RCC 7860 (cell line): Measurements from ENCODE around the gene TSPEAR.
"Not testable (repeated sequence)": the region's sequence is repeated elsewhere in the genome, so short reads cannot be mapped to it uniquely, and the experiment has no call there.

ENCODE experiments used
- DNase-seq: peaks from one replicate; pipeline ENCODE4 v3.0.0-alpha.2; 2015; ENCODE audit warnings: low spot score
- FAIRE-seq: peaks from 2 replicates; lab custom pipeline; 2012; peaks lifted over from hg19 to GRCh38; lab: Jason Lieb, UNC

The TSPEAR gene

DNA sequence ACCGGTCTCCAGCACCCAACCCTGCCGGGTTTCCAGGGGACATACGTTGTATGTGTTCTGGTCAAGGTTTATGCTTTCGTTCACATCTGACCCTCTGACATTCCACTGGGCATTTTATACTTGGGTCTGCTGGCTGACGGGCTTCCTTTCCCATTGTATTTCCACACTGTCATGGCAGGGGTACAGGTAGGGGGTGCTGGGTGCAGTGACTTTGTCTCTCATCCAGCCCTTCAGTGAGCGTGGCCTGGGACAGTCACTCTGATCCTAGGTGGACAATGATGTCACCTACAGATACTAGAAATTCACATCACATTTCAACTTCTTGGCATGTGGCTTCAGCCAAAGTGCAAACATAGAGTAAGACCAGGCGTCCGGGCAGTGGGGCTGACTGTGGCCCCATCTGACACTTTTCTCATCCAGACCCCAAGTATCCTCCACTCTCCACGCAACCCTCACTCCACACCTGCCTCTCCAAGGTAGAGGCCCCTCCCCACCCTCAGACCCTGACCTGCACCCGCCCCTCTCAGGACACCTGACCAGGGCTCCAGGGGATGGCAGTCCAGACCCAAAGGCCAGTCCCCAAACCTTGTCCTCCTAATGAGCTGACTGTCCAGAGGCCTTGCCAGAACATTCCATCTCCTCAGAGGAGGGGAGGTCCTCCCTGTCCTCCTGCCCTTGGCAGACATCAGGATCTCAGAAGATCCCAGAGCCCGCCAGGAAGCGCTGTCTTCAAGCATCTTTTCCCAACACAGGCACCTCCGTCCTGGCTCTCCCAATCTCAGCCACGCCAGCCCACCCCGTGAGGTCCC is 75.0 kb downstream of the TSPEAR start:
- FAIRE-seq (no peak), DNase-seq (no peak)

DNA sequence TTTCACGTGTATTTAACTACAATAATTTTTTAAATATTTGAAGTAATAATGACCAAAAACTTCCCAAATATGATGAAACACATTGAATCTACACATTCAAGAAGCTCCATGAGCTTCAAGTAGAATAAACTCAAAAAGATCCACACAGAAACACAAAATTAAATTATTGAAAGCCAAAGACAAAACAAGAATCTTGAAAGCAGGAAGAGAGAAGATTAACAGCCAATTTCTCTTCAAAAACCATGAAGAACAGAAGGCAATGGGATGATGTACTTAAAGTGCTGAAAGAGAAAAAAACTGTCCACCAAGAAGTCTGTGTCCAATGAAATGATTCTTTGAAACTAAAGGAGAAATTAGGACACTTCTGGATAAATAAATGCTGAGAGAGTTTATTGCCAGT is 79.3 kb downstream of the TSPEAR start:
- FAIRE-seq = no peak
- no peak for DNase-seq

DNA sequence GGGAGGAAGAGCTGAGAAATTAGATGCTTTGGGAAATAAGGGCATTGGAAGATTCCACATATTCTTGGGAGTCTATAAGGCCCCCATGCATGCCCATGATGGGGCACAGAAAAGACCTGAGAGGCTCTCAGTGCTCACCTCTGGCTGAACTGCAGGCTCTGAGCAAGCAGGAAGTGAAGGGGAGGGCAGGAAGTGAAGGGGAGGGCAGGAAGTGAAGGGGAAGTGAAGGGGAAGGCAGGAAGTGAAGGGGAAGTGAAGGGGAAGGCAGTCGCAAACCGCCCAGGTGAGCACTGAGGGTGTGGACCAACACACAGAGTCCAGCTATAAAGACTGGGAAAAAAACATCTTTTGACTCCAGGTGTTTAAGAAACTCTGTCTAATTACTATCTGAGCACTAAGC is 80.9 kb downstream of the TSPEAR start:
- FAIRE-seq (no peak), DNase-seq (no peak)

DNA sequence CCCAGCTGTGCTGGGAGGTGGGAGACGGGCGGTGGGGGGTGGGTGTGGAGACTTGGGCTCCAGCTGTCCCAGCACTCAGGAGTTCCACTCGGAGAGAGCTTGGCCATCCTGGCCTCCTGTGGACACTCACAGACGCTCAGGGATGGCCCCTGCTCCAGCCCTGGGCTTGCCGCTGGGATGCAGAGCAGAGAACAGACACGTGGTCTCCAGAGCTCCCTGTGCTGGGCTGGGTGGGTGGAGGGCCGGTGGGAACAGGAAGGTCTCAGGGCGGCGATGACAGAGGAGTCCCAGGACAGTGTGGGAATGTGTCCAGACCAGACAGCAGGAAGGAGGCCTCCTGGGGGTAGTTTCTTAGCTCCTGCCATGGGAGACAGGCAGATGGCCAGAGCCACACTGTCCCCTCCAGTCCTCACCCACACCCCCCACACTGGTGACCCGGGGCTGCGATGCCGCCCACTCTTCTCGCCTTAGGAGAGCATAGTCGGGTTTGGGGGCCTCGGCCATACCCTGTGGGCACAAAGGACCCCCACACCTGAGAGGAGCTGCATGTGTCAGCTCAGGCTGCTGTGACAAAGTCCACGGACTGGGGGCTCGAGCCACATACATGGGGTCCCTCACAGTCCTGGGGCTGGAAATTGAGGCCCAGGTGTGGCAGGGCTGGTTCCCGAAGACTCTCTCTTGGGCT is 82.5 kb downstream of the TSPEAR start:
- FAIRE-seq (no peak), DNase-seq (no peak)

DNA sequence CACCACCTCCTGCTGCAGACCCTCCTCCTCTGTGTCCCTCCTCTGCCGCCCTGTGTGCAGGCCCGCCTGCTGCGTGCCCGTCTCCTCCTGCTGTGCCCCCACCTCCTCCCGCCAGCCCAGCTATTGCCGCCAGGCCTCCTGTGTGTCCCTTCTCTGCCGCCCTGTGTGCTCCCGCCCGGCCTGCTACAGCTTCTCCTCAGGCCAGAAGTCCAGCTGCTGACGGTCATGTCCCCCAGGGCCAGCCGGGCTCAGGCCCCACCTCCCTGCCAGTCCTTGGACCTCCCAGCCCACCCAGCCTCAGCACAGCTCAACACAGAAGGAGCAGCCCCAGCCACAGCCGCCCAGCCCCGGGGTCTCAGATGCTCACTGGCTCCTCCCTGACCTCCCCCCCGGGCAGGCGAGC is 83.5 kb downstream of the TSPEAR start:
- not testable (repeated sequence) for FAIRE-seq, DNase-seq

DNA sequence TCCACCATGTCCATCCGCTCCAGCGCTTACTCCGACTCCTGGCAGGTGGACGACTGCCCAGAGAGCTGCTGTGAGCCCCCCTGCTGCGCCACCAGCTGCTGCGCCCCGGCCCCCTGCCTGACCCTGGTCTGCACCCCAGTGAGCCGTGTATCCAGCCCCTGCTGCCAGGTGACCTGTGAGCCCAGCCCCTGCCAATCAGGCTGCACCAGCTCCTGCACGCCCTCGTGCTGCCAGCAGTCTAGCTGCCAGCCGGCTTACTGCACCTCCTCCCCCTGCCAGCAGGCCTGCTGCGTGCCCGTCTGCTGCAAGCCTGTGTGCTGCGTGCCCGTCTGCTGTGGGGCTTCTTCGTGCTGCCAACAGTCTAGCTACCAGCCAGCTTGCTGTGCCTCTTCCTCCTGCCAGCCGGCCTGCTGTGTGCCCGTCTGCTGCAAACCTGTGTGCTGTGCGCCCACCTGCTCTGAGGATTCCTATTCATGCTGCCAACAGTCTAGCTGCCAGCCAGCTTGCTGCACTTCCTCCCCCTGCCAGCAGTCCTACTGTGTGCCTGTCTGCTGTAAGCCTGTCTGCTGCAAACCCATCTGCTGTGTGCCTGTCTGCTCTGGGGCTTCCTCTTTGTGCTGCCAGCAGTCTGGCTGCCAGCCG is 84.1 kb downstream of the TSPEAR start:
- FAIRE-seq, DNase-seq: not testable (repeated sequence)

DNA sequence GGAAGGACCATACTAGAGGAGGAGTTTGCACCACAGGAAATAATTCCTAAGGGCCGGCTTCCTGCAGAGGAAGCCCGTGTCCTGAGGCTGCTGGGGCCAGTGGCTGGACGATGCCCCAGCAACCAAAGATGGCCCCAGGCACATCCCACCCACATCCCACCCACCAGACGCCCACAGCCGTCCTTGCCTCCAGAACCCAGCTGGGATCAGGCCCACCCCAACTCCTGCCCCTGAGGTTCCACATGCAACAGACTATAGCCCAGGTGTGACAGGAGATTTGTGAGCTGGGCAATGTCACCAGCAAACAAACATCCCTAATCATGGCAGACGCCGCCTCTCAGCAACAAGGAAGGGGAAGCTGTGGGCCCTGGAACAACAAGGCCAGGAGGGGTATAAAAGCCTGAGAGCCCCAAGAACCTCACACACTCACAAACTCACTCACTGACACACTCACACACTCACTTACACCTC is 84.7 kb downstream of the TSPEAR start, which contains the start of gene KRTAP10-9:
Gene KRTAP10-9 (plus strand): TSS at position 421 of the 471 bp plus-strand sequence. CDS start 79 bp downstream, outside the sequence.
- DNase-seq = no peak
- FAIRE-seq = no peak

DNA sequence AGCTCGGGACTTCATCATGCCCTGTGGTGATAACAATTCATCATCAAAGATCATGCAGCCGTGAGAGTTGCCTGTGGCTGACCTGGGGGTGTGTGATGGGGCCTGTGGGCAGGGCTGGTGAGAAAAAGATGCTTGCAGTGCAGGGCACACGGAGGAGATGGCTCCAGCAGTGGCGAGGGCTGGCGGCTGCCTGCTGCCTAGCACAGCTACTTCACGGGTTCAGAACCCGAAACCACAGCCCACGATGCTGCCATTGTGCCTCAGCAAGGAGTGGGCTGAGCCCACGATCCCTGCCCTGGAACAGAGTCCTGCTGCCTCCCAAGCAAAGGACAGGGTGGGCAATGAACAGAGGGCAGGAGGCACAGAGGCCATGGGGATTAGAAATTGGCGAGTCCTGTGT is 85.1 kb downstream of the TSPEAR start:
- no peak for DNase-seq
- no peak for FAIRE-seq

DNA sequence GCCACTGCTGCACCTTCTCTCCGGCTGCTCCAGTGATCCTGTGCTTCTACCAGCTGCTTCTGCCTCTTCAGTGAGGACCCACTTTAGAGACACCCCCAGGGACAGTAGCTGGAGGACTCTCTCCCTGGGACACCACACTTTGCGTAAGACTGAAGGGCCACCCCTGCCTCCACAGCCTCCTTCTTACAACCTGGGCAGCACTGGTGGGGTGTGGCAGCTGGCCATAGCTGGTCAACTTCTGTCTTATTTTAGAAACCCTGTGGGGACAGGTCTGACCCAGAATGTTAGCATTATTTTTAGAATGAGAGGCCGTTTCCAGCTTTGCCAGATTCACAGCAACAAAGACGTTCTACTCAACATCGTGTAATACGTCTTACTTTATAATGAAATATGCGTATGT is 85.6 kb downstream of the TSPEAR start:
- DNase-seq (no peak), FAIRE-seq (no peak)

DNA sequence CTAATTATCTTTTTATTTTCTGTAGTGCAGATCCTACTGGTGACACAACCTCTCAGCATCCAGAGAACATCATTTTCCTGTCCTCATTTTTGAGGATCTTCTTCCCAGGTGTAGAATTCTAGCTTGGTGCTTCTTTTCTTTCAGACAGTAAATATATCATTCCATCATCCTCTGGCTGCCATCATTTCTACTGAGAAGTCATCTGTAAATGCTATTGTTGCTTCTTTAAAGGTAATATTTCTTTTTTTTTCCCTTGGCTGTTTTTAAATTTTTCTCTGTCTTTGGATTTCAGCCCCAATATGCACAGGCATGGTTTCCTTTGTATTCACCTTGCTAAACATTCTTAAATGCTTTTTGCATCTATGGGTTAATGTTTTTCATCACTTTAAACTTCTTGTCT is 87.8 kb downstream of the TSPEAR start:
- DNase-seq = no peak
- FAIRE-seq = no peak

DNA sequence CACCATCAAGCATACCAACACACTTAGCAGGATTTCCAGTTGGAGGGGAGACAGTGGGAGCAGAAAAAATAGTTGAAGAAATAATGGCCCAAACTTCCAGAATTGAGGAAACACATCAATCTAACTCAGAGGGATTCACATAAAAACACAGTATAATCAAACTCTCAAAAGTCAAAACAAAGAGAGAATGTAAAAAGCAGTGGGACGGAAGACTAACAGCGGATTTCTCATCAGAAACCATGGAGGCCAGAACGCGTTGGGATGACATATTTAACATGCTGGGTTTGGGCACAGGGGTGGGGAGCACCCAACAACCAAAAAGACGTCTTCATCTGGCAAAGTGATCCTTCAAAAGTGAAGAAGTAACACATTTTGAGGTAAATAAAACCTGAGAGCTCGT is 91.5 kb downstream of the TSPEAR start:
- no peak for FAIRE-seq
- no peak for DNase-seq

DNA sequence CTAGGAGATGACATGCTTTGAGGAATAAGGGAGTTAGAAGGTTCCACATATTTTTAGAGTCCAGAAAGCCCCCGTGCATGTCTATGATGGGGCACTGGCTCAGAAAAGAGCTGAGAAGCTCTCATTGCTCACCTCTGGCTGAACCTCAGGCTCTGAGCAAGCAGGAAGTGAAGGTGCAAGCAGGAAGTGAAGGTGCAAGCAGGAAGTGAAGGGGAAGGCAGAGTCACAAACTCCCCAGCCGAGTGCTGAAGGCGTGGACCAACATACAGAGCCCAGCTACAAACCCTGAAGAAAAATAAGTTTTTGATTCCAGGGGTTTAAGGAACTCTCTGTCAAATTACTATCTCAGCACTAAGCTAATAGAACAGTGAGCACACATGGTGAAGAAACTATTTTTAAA is 92.5 kb downstream of the TSPEAR start:
- FAIRE-seq = no peak
- DNase-seq = no peak

DNA sequence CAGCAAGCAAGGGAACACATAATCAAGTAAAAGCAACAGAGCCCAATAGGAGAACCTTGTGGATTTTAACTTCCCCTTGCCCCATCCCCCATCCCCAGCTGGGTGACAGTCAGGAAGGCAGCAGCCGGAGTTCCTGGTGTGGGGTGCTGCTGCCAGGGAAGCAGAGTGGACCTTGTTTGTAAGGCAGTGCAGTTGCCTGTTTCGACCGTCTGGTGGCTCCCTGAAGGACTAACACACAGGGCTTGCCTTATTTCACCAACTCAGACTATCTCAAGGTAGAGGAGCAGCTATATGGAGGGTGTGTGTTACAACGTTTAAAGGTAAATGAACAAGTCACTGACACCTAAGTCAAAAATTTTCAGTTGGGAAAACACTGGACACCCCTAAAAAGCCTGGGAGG is 92.9 kb downstream of the TSPEAR start:
- FAIRE-seq (no peak), DNase-seq (no peak)

DNA sequence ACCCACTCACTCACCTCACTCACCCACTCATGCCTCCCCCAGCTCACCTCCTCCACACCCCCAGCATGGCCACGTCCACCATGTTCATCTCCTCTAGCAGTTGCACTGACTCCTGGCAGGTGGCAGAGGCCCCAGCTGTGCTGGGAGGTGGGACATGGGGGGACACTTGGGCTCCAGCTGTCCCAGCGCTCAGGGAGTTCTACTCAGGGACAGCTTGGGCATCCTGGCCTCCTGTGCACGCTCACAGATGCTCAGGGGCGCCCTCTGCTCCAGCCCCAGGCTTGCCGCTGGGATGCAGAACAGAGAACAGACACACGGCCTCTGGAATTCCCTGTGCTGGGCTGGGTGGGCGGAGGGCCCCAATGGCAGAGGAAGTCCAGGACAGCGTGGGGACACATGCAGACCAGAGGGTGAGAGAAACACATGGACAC is 94.3 kb downstream of the TSPEAR start:
- DNase-seq = no peak
- FAIRE-seq = no peak

DNA sequence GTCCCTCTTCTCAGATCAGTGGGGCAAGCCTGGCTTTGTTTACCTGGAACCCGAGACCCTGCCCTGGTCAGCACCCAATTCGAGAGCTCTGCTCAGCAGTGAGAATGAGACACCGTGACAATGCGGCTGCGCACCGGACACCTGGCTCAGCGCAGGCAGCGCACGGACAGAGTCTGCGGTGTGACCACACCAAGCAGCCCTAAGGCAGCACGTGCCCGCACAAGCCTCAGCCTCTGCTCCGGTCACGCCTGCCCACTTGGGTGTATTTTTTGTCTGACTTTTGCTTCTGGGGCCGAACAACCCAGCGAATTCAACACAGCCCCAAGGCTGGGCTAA is 94.8 kb downstream of the TSPEAR start:
- no peak for FAIRE-seq

DNA sequence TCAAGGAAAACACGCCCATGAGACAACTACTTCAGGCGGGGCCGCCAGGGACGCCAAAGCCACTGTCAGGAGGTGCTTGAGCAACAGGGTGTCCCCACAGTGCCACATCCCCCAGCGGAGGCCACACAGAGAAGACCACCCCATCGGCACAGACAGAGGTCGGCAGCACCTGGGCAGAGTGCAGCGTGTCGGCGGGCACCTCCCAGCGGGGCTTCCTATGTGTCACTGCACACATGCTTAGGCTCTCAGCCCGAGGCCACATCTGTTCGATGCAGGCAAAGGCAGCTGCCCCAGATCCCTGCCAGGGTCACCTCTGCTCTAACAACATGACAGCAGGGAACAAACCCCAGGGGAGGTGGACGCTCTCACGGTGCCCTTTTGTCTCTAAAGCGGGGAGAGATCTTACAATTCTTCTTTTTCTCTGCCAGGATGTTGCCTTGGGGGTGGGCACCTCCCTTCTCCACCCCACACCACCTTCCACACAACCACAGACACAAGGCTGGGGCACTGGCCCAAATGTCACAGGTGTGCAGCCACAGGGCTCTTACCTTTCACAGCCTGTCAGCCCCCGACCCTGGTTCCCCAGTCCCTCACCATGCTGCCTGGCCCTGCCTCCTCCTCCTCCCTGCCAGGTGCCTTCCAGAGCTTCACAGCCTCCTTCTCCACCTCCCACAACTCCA is 95.3 kb downstream of the TSPEAR start:
- no peak for FAIRE-seq
- DNase-seq = no peak

More for the DNA sequence above, 94.8 kb downstream of the TSPEAR start:
- DNase-seq = no peak

DNA sequence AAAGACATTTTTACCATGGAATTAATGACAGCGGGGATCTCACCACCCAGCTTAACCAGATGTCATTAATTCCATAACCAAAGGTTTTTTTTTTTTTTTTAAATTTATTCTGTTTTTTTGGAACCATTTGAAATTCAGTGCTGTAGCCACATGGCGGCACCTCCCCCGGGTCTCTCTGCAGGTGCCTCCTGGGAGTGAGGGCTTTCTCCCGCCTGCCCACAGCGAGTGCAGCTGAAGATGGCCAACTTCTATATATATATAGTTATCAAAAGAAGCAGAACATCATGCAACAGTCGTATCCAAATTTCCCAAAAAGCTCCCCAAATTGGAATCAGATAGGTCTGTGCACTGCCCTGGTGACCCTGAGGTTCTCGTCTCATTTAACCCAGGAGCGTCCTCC is 95.9 kb downstream of the TSPEAR start:
- no peak for FAIRE-seq

DNA sequence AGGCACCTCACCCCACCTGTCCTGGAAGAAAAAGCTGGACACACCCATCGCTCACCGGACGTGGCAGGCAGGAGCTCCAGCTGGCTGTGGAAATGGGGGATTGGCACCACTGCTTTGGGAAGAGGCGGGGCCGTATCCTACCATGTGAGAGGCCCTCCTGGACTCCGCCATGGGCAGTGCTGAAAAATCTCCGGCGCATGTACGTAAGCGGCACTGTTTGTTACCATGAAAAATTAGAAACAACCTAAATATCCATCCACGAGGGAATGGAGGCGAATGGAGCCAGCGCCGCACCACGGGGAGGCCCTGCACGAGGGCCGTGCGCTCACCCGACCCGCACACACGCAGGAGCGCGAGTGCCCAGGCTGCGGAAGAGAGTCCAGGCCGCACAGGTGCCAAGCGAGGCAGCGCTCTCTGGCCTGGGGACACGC is 96.4 kb downstream of the TSPEAR start:
- DNase-seq (no peak), FAIRE-seq (no peak)

More for the DNA sequence above, 95.9 kb downstream of the TSPEAR start:
- no peak for DNase-seq

DNA sequence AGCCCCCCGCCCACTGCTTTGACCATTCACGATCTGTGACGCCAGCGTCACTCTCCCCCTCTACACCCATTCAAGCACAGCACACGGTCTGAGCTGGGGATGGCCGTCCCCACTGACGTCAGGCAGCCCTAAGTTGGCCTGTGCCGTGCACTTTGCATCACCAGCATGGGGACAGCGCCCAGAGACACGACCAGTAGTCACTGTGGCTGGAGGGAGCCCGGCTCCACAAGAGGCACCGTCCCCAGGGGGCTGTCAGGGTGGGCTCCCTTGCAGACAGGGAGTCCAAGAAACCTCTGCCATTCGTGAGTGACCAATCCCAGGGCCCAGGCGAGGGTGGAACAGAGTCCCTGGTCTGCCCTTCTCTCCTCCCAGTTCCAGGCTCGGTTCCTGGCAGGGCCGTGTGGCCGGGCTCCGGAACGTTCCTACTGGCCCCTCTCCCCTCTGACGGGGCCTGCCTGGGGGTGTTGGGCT is 97.2 kb downstream of the TSPEAR start:
- no peak for DNase-seq
- FAIRE-seq = no peak

DNA sequence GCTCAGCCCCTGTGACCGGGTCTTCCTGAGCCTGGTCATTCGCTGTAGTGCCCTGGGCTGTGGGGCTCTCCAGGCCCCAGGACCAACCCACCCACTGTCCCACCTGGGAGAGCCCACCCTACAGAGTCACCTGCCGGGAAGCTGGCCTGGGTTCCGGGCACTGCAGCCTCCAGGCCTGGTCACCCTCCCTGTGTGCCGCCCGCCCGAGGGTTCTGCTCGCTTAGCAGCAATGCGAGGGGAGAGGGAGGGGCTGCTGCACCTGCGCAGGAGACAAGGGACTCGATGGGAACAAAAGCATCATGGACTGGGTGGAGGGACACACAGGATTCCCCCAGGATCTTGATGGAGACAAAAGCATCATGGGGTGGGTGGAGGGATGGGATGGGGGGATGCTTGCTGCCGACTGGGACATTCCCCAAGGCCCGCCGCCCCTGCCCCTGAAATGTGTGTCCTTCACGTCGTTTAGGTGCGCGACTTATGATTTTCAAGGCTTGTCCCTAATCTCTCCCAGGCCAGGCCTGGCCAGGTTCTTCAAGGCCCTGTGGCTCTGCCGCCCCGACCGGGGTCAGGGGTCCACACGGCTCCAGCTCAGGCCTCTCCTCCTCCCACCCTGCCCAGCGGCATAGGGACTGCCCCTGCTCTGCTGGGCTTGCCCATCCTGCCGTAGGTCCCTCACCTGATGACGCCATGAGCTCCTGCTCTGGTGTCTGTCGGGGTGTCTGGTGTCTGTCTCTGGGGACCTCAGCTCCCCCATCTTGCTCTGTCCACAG is 97.8 kb downstream of the TSPEAR start:
- FAIRE-seq (no peak), DNase-seq (no peak)
